Measurements from ENCODE around the gene TMEM123.

The TMEM123 gene

DNA sequence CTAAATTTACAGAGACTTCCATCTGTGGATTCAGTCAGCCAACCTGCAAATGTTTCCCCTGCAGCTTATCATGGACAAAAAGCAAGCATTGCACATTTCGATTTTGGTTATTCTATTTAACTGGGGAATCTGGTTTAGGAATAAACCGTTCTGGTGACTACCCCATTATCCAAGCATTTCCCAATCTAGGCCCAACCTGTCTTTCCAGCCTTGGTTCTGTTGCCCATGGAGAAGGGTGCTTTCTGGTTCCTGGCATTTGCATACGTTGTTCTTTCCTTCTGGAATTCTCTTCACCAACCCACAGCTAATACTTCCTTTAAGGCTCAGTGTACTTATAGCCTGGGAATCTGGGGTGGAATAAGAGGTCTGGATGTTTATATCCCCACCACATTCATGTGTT is 1.4 kb upstream of the TMEM123 start:
- peak overlapping the region; percentile 98 for H3K9ac ChIP-seq (ENCODE audit: low read depth, low read length, poor library complexity, severe bottlenecking)
- peak overlapping the region; percentile 92 for H3K4me2 ChIP-seq (ENCODE audit: low read depth, low read length, poor library complexity, severe bottlenecking)
- peaks cover 46% of the 10 kb centered on the region for H3K79me2 ChIP-seq (ENCODE audit: insufficient read depth, low read length)
- peak overlapping the region; percentile 96 for H3K4me3 ChIP-seq (ENCODE audit: low read length, poor library complexity, severe bottlenecking)
- H2AFZ ChIP-seq (ENCODE audit: low read length), result no peak overlapping the region
- H3K36me3 ChIP-seq (ENCODE audit: insufficient read depth, low read length), result no peaks in the 10 kb centered on the region
- H3K9me2 ChIP-seq (replicated peaks; ENCODE audit: low read depth, low read length), result no peaks in the 10 kb centered on the region
- H3K4me1 ChIP-seq (ENCODE audit: insufficient read depth, low read length, poor library complexity, severe bottlenecking), result peaks cover 70% of the 10 kb centered on the region
- H4K20me1 ChIP-seq (ENCODE audit: insufficient read depth, low read length, poor library complexity, severe bottlenecking), result peaks cover 27% of the 10 kb centered on the region
- TF ChIP-seq, protein P1, sequence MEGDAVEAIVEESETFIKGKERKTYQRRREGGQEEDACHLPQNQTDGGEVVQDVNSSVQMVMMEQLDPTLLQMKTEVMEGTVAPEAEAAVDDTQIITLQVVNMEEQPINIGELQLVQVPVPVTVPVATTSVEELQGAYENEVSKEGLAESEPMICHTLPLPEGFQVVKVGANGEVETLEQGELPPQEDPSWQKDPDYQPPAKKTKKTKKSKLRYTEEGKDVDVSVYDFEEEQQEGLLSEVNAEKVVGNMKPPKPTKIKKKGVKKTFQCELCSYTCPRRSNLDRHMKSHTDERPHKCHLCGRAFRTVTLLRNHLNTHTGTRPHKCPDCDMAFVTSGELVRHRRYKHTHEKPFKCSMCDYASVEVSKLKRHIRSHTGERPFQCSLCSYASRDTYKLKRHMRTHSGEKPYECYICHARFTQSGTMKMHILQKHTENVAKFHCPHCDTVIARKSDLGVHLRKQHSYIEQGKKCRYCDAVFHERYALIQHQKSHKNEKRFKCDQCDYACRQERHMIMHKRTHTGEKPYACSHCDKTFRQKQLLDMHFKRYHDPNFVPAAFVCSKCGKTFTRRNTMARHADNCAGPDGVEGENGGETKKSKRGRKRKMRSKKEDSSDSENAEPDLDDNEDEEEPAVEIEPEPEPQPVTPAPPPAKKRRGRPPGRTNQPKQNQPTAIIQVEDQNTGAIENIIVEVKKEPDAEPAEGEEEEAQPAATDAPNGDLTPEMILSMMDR (conservative IDR thresholded peaks at IDR 0.05; ENCODE audit: low read length), result no peak
- no peak for TF ChIP-seq EZH2phosphoT487 (IDR thresholded peaks at IDR 0.05; ENCODE audit: borderline replicate concordance)
- H3K27me3 ChIP-seq (ENCODE audit: insufficient read depth, low read length, poor library complexity, severe bottlenecking), result peaks cover 8% of the 10 kb centered on the region
- H3K9me3 ChIP-seq (ENCODE audit: insufficient read depth, low read depth, low read length), result no peaks in the 10 kb centered on the region
- H3F3A ChIP-seq (ENCODE audit: low read depth), result peaks cover 5% of the 10 kb centered on the region

DNA sequence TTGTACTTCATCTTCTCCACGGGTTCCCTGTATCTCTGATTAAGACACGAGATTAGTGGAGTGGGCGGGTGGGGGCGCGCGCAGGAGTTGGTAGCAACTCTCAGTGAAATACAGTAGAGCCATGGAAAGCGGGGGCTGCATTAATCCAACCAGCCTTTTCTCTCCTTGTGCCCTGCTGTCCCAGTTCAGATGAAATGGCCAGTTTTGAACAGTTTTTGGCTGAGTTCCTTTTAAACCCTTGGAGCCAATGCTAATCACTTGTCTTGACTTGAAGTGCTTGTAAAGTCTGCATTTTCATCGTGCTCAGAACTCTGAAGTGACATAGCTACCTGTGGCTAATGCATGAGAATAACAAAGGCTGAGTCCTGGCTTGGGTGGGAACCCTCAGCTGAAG is 734 bp upstream of the TMEM123 start:
- Histone ChIP-seq H3K4me3 (ENCODE audit: low read length, poor library complexity, severe bottlenecking) (peak overlapping the region; percentile 96), H3K9me2 (replicated peaks; ENCODE audit: low read depth, low read length) (no peaks in the 10 kb centered on the region), H3F3A (ENCODE audit: low read depth) (peaks cover 5% of the 10 kb centered on the region), H3K4me1 (ENCODE audit: insufficient read depth, low read length, poor library complexity, severe bottlenecking) (peaks cover 70% of the 10 kb centered on the region), H3K27me3 (ENCODE audit: insufficient read depth, low read length, poor library complexity, severe bottlenecking) (peaks cover 8% of the 10 kb centered on the region), H4K20me1 (ENCODE audit: insufficient read depth, low read length, poor library complexity, severe bottlenecking) (peaks cover 33% of the 10 kb centered on the region), H3K4me2 (ENCODE audit: low read depth, low read length, poor library complexity, severe bottlenecking) (peak overlapping the region; percentile 92), H3K79me2 (ENCODE audit: insufficient read depth, low read length) (peaks cover 52% of the 10 kb centered on the region), H3K9me3 (ENCODE audit: insufficient read depth, low read depth, low read length) (no peaks in the 10 kb centered on the region), H2AFZ (ENCODE audit: low read length) (peak overlapping the region; percentile 58), H3K9ac (ENCODE audit: low read depth, low read length, poor library complexity, severe bottlenecking) (peak overlapping the region; percentile 98), H3K36me3 (ENCODE audit: insufficient read depth, low read length) (peaks cover 5% of the 10 kb centered on the region; the same call in 1 of the 2 replicates)
- TF ChIP-seq, protein P1 (conservative IDR thresholded peaks at IDR 0.05; ENCODE audit: low read length), result no peak; the same call in 1 of the 2 replicates
- no peak for TF ChIP-seq EZH2phosphoT487 (IDR thresholded peaks at IDR 0.05; ENCODE audit: borderline replicate concordance)

DNA sequence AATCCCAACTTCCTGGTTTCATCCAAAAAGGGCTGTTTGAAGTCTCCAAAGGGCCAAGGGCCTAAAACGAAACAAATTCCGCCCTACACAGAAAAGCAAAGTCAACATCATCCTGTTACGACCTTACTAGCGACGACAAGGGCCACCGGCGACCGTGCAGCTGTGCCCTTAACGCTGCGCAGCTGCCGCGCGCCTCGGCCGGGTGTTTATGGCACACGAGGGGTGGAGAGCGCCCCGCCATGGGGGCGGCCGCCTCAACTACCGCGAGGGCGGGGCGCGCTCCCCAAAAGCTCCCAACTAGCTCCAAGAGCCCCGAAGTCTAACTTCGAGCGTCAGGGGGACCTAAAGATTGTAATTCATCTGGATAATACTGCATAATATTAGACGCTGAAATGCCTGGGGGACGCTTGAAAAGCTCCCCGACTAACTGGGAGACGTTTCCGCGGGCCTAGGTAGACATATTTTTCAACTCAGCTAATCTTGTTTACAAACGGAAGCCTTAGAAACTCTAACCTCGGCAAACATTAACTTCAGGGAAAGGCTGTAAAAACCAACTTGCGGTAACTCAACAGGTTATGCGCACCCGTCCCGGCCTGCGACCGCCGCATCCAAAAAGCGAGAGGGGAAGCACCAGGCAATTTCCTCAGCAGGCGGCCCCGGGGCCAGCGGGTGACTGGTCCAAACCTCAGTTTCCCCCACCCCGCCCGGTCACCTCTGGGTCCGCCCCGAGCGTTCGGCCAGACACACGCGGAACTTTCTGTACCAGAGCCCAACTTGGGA is 694 bp downstream of the TMEM123 start:
- Histone ChIP-seq H3K4me2 (ENCODE audit: low read depth, low read length, poor library complexity, severe bottlenecking) (peak overlapping the region; percentile 96), H4K20me1 (ENCODE audit: insufficient read depth, low read length, poor library complexity, severe bottlenecking) (peaks cover 48% of the 10 kb centered on the region), H3K9me2 (replicated peaks; ENCODE audit: low read depth, low read length) (no peaks in the 10 kb centered on the region), H3K27me3 (ENCODE audit: insufficient read depth, low read length, poor library complexity, severe bottlenecking) (peaks cover 8% of the 10 kb centered on the region), H3K79me2 (ENCODE audit: insufficient read depth, low read length) (peaks cover 66% of the 10 kb centered on the region), H3K36me3 (ENCODE audit: insufficient read depth, low read length) (peaks cover 19% of the 10 kb centered on the region), H3K4me3 (ENCODE audit: low read length, poor library complexity, severe bottlenecking) (peak overlapping the region; percentile 96), H3K4me1 (ENCODE audit: insufficient read depth, low read length, poor library complexity, severe bottlenecking) (peaks cover 74% of the 10 kb centered on the region), H3K9me3 (ENCODE audit: insufficient read depth, low read depth, low read length) (no peaks in the 10 kb centered on the region), H2AFZ (ENCODE audit: low read length) (peak overlapping the region; percentile 32), H3K9ac (ENCODE audit: low read depth, low read length, poor library complexity, severe bottlenecking) (peak overlapping the region; percentile 98), H3F3A (ENCODE audit: low read depth) (peaks cover 5% of the 10 kb centered on the region)
- TF ChIP-seq, protein P1 (conservative IDR thresholded peaks at IDR 0.05; ENCODE audit: low read length), result peak; percentile 35
- no peak for TF ChIP-seq EZH2phosphoT487 (IDR thresholded peaks at IDR 0.05; ENCODE audit: borderline replicate concordance)

All from Loucy (cell line).